HG03460 (cell line): ENCODE measurements around the gene ADNP2.

Source experiments
- ATAC-seq: cut with Tn5 transposase; IDR thresholded peaks from one replicate; pipeline ENCODE4 v1.9.1; 2021; ENCODE audit not compliant: unreplicated experiment

ADNP2 gene

DNA sequence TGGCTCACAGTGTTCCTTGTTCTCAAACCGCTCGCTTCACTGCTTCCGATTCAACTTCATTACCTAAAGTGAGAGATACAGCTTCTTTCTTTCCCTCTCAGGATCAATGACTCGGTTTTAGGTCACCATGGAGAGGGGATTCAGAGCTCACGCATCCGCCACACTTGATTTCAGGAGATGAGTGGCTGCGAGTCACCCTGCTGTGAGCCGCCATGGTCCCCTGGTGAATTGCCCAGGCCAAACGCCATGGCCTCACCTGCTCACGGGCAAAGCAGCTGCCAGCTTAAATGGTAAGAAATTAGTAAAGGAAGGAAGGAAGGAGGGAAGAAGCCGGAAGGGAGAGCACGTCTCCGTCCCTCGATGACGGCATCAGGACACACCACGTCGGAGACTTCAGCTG, 60.5 kb downstream of the ADNP2 start:
- no peak for ATAC-seq

DNA sequence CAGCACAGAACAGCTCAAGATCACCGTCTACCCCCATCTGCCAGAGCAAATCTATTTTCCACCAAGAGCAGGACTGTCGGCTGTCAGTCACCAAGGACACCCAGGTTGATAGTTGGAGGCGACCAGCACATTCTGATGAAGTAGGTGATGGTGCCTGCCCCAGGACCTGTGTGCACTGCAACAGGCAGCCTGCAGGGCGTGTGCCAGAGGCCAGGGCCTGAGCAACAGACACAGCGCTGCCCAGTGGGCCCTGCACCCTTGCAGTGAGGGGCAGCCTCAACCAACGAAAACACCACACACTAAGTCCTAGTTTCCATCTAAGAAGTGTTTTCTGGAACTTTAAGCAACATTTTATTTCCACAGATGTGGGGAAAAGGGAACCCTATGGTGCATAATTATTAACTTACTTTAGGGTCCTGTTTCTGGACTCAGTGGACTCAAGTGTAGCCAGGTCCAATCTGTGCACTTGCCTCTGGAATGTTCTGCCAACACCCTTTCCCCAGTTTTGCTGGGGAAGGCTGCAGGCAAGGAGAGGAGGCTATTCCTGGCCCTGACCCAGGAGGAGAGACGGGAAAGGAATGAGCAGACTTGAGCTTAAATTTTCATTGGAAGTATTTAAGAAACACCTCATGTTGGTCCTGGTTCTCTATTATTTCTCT, 61.5 kb downstream of the ADNP2 start:
- ATAC-seq, result no peak

DNA sequence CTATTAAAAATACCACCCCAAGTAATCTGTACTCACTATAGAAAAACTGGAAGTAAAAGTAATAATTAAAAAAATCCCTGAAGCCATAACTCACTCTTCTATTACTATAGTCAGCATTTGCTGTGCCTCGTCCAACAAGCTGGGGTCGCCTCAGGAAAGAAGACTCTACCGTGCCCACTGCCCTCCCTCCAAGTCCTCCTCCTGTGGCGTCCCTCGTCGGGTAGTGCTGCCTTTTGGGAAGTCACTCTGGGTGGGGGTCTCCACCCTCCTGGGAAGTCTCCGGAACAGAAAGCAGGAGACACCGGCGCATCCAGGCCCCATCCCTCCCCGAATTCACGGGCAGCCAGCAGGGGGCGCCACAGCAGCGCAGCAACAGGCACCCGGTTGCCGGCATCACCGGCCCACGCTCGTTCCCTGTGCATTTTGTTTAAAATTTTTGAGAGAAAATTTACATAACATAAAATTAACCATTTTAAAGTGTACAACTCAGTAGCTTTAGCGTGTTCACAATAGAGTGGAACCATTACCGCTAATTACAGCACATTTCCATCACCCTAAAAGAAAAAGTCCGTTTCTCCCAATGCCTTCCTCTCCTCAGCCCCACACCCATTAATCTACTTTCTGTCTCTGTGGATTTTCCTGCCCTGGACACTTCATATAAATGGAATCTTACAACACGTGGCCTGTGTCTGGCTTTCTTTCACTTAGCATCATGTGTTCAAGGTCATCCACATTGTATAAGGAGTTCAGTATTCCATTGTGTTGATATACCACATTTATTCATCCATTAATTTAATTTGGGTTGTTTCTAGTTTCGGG, 62.2 kb downstream of the ADNP2 start:
- ATAC-seq, result no peak

DNA sequence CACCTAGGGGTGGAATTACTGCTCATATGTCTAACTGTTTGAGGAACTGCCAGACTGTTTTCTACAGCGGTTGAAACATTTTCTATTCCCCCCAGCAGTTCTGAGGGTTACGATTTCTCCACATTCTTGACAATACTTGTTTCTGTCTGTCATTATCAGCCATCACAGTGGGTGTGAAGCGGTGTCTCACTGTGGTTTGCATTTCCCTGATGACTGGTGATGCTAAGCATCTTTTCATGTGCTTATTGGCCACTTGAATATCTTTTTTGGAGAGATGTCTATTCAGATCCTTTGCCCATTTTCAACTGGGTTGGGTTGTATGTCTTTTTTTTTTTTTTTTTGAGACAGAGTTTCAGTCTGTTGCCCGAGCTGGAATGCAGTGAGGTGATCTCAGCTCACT, 63.0 kb downstream of the ADNP2 start:
- ATAC-seq, result no peak

DNA sequence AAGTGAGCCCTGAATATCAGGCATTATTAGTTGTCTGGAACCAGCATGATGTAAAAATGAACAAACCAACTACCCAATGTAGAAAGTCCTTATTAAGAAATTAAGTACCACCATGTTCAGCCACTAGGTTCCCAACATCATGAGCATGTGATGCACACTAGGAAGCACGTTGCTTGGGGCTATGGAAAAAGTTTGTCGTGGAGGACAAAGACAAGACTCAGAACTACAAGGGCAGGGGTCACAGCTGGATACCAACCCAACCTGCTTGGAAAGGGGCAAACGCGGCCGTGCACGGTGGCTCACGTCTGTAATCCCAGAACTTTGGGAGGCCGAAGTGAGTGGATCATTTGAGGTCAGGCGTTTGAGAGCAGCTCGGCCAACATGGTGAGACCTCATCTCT, 64.0 kb downstream of the ADNP2 start:
- no peak for ATAC-seq

DNA sequence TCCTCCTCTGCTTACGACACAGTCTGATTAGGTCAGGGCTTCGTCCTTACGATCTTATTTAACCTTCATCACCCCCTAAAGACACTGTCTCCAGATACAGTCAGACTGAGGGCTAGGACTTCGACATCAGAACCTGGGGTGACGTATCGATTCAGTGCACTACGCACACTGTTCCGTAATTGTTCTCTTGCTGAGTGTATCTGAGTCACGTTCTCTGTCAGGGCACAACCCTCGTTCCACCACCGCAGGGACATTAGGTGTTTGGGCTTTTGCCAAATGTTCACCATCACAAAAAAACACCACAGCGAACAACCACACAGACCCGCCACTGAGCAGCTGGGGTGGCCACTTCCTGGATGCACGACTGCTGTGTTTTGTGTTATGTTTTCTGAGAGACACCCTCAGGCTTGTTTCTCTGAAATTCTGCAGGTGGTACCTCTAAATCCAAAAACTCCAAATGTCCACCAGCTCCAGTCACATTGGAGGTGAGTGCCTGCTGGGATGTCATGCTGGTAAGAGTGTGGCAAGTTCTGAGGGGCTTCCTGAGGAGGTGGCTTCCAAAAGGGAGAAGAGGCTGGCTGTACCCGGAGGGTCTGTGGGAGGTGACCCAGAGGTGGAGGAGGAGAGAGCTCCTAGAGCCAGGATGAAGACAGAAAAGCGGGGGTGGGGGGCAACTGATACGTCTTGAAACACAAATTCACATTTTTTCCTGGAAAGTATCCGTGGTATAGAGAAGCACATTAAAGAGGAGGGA, 66.6 kb downstream of the ADNP2 start:
- no peak for ATAC-seq

DNA sequence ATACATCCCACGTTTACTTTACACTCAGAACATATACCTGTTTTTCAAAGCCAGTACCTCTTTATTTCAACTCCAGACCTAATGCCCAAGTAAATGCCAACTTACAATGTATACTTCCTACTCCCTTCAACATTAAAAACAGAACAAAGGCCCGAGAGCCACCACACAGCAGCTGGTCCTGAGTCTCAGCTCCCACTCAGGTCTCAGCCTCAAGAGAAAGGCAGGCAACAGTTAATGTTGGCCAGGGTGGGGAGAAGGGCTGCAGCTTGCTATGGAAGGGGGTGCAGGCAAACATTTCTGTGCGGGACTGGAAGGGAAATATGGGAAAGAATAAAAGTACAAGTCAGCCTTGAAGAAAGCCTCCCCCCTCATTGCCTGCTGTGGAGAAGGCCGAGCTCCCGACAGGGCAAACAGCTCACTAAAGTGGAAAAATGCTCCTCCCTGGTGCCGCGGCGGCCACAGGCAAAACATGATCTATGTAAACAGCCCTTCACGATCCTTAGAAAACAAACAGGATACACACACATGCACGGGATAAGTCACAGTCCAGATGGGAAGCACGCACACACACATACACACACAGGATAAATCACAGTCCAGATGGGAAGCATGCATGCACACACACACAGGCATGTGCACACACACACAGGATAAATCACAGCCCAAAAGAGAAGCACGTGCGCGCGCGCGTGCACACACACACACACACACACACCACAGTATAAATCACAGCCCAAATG, 67.4 kb downstream of the ADNP2 start:
- no peak for ATAC-seq

DNA sequence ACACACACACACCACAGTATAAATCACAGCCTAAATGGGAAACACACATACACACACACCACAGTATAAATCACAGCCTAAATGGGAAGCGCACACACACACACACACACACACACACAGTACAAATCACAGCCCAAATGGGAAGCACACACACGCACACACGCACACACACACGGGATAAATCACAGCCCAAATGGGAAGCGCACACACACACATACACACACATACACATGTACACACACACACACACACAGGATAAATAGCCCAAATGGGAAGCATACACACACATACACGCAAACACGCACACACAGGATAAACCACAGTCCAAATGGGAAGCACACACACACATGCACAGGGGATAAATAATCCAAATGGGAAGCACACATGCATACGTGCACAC, 68.1 kb downstream of the ADNP2 start:
- no peak for ATAC-seq

DNA sequence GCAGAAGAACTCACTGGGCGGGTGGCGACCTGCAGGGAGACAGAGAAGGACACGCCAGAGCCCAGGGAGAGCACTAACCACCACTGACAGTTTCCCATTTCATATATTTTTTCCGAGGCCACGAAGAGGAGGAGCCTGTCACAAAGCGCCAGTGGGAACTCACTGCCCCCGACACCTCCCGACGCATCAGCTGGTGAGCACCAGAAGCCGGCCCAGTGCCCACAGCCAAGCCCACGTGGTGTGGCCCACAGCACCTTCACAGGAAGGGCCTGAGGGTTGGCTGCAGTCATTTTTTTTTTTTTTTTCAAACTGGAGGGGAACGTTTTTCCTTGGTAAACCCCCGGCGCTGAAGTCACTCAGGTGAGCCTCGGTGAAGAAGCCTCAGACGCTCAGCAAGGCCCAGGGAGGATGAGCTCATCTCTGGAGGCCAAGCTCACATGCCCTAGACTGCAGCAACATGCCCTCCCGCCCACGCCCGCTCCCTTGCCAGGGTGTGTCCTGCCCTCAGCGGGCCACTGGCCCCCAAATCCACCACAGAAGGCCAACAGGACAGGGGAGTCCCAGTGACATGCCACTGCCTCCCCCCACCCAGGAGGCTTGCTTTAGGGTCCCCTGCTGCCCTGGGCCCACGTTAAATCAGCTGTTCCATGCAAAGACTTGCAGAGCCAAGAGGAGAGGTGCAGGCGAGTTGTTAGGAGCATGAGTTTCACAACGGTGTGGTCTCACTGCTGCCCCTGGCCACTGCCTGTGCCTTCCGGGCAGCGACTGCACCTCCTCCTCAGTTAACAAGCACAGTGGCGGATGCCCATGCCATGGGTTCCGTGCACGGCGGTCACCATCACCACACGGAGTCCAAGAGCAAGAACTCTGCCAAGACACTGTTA, 70.1 kb downstream of the ADNP2 start:
- no peak for ATAC-seq

DNA sequence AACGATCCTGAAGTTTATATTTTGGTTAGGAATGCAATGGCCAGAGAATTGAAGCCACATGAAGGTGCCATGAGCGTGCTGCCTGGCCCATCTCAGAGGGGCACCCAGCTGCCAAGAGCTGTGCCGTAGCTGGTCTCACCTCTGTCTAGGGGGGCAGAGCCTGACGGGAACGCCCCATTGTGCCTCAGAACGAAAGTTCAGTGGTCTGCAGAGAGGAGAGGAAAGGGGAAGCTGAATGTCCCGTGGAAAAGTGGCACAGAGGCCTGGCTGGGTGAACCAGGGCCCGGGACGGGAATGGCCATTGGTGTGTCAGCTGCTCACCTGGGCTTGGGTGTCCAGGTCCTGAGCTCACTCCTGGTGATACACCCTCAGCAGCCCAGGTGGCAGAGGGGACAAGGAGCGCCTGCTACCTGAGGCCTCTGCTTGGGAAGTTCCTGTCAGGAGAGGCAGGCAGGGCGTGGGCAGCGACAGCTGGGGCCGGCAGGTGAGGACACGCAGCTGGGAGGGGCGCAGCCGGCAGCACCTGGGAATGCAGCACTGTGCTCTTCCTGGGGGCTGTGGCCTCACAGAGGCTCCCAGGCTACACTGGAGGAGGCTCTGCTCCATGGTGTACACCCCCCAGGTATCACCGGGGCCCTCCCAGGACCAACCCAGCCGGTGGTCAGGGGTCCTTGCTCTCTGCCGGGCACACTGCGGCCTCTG, 70.9 kb downstream of the ADNP2 start:
- no peak for ATAC-seq

DNA sequence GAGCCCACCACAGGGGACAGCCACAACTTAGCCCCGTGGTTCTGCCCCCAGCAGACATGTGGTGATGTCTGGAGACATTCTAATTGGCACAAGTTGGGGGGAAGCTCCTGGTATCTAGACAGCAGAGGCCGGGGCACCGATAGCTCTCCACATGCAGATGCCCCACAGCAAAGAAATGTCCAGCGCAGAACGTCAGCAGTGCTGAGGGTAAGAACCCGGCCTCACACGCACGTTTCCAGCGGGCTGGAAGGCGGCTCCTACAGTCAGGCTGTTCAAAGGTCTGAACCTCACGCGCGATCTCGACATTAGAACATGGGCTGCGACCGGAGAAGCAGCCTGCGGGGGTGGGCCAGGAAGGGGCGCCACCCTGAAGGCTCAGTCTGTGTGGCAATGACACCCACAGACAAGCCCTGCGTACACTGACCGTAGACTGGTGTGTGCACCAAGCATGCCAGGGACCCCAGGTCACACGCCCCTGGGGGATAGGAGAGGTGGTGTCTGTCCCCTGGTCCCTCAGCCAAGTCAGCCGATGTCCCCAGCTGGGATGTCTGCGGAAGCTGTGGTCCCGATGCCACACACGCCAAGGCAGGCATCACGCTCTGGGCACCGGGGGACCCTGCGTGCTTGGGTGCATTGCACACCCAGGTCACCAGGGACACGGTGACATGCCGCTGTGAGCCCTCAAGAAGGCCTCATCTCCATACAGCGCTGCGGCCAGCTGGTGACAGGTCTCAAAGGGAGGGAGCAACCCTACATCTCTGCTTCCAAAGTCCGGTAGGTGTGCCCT, 71.9 kb downstream of the ADNP2 start:
- no peak for ATAC-seq

DNA sequence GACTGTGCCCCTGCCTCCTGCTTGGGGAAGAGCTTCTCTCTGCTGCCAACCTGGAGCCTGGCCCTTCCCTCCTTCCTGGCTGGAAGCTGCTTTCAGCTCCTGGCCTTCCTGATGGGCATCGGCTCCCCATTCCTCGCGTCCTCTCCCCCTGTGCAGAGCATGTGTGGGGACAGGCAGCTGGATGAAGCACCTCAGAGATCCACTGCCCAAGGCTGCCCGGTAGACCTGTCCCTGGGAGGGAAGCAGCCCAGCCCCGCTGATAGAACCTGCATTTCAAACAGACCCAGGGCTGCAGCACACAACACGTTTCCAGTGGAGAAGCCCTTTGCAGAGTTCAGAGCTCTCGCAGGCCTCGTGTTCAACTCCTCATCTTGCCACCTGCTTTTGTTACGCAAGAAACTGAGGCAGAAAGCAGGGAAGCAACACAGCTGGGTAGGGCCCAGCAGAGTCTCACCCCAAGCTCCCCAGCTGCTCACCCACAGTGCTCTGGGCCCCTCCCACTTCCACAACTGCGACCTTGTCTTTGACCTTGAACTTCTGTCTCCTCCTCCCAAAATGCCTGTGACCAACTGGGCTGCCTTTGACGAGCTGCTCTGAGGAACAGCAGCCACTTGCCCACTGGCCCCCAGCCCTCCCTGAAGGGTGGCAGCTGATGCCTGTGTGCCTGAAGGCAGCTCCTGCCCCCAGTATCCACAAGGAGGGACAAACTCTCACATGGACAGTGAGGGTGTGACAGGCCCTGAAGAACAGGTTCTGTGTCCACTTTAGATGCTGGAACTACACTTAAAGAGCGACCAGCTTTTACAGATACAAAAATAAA, 72.8 kb downstream of the ADNP2 start:
- ATAC-seq, result no peak

DNA sequence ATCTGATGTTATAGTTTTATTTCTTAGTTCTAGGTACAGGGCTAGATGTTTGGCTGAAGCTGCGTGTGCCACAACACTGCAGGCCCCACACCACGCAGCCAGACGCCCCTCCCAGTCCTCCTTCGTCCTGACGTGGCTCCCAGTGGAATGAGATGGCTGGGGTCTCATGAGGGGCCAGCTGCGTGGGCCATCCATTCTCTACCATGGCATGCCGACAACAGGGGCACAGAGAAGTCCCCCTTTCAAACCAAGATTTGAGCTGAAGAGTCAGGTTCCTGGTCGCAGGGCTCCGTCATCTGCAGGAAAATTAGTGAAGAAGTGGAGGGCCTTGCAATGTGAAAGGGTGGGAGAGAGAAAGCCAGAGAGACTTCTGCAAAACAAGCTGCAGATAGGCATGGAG, 73.8 kb downstream of the ADNP2 start:
- ATAC-seq, result no peak

DNA sequence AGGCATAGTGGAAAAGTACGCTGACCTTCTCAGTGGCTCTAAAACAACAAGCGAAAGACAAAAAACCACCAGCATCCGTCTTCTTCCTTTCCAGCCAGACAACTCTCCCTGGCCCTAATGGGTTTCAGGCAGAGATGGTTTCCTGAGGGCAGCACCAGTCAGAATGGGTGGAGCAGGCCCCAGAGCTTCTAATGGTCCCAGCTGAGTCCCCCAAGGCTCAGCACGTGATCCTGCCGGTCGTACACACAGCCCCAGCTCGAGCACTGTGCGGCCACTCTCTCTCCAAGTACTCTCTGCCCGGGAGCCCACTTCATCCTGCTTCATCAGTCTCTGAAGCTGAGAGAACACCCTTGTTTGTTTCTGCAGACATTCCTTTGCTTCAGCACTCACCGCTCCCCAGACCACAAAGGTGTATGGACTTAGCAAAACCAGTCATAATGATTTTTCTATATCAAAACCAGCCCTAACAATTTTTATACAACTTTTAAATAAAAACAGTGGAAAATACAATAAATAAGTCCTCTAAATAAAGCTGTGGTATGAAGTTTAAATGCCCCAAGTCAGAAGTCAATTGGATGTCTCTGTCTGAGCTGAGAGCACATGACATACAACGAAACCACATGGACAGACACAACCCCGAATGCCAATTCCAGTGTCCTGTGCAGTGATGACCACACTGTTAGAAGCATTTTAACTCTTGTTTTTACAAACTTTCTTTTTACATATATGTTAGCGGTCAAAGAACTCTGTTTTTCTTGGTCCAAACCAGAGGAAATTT, 74.4 kb downstream of the ADNP2 start:
- no peak for ATAC-seq

DNA sequence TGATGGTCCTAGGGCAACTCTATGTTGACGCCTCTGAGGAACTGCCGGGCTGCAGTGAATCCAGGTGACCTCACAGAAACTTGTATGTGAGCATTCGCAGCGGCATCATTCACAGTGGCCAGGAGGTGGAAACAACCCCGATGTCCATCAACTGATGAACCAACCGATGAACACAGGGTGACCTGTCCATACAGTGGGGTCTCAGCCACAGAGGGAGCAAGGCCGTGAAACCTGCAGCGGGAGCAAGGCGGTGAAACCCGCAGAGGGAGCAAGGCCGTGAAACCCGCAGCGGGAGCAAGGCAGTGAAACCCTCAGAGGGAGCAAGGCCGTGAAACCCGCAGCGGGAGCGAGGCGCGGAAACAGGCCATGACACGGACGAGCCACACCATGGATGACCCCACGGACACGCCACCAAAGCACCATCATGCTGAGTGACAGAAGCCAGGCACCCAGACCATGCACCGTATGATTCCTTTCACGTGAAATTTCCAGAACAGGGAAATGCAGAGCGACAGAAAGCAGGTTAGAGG, 75.2 kb downstream of the ADNP2 start:
- no peak for ATAC-seq

DNA sequence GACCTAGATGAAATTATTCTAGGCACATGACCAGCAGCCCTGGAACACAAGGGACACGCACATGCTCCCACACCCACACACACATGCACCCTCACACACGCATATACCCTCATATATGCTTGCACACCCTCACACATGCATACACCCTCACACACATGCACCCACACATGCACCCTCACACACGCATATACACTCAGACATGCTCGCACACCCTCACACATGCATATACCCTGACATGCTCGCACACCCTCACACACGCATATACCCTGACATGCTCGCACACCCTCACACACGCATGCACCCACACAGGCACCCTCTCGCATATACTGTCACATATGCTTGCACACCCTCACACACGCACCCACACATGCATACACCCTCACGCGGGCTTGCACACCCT, 76.5 kb downstream of the ADNP2 start:
- no peak for ATAC-seq
